Measurements from ENCODE around the gene USP31. TPM values are rescaled to one million over a fixed set of nuclear protein-coding genes. Genes with fewer than 3 reads are reported as not detected.

USP31 gene
- total RNA-seq, 4 donors from 2014 or later = 10.0 to 18.2 (median 13.2) TPM

- H3K27ac ChIP-seq = peak overlapping the region in 2 of 3 donors; percentile 28 to 65
- no peaks in the 10 kb centered on the region for H3K9me3 ChIP-seq
- whole genome bisulfite sequencing, 2 donors = 76 to 83% methylated on average over 1 of the region's 1 CpG
- no peak overlapping the region for H3K4me3 ChIP-seq (replicated peaks in 1 of 3)
- H3K4me1 ChIP-seq = peaks cover 0 to 3% of the 10 kb centered on the region in 2 donors
- no peaks in the 10 kb centered on the region for H3K27me3 ChIP-seq
- intact Hi-C loops (cut with DNase I) = no loop called here
- DNase-seq = no peak
- H3K36me3 ChIP-seq = no peaks in the 10 kb centered on the region
- TF ChIP-seq POLR2A (IDR thresholded peaks at IDR 0.05) (no peak), CTCF (IDR thresholded peaks at IDR 0.05) (no peak)
Observed at GRCh38 chr16:23131436-23131835, 17.8 kb downstream of the USP31 start.

GRCh38 chr16:23131036-23131435 is 18.2 kb downstream of the USP31 start:
- Histone ChIP-seq H3K36me3 (no peaks in the 10 kb centered on the region), H3K27ac (peak overlapping the region in 2 of 3 donors; percentile 28 to 65), H3K4me1 (peaks cover 0 to 3% of the 10 kb centered on the region in 2 donors), H3K27me3 (no peaks in the 10 kb centered on the region), H3K9me3 (no peaks in the 10 kb centered on the region), H3K4me3 (replicated peaks in 1 of 3) (no peak overlapping the region)
- no peak for DNase-seq
- WGBS, 2 donors = 64 to 66% methylated on average over 3 of the region's 3 CpGs
- no peak for TF ChIP-seq POLR2A (IDR thresholded peaks at IDR 0.05)
- no peak for TF ChIP-seq CTCF (IDR thresholded peaks at IDR 0.05)
- intact Hi-C loops (cut with DNase I) = no loop called here

- Histone ChIP-seq H3K27ac (no peak overlapping the region), H3K4me1 (peaks cover 0 to 15% of the 10 kb centered on the region in 2 donors), H3K27me3 (no peaks in the 10 kb centered on the region), H3K9me3 (no peaks in the 10 kb centered on the region), H3K36me3 (no peaks in the 10 kb centered on the region), H3K4me3 (replicated peaks in 1 of 3) (no peak overlapping the region)
- 71% methylated on average over 1 of the region's 1 CpG for WGBS, 2 donors
- intact Hi-C loops (cut with DNase I) = no loop called here
- TF ChIP-seq POLR2A (IDR thresholded peaks at IDR 0.05) = no peak
- no peak for TF ChIP-seq CTCF (IDR thresholded peaks at IDR 0.05)
- DNase-seq = no peak
Observed at GRCh38 chr16:23129686-23130085, 19.6 kb downstream of the USP31 start.

- Histone ChIP-seq H3K27ac (no peak overlapping the region), H3K4me1 (peaks cover 0 to 23% of the 10 kb centered on the region in 2 donors), H3K4me3 (replicated peaks in 1 of 3) (no peak overlapping the region), H3K36me3 (no peaks in the 10 kb centered on the region), H3K9me3 (no peaks in the 10 kb centered on the region), H3K27me3 (no peaks in the 10 kb centered on the region)
- intact Hi-C loops (cut with DNase I) = no loop called here
- no peak for DNase-seq
- no peak for TF ChIP-seq CTCF (IDR thresholded peaks at IDR 0.05)
- TF ChIP-seq POLR2A (IDR thresholded peaks at IDR 0.05) = no peak
- WGBS, 2 donors = 81 to 82% methylated on average over 5 of the region's 5 CpGs
Observed at GRCh38 chr16:23128056-23128455, 21.2 kb downstream of the USP31 start.

GRCh38 chr16:23125277-23125676 is 24.0 kb downstream of the USP31 start:
- Histone ChIP-seq H3K4me1 (peaks cover 0 to 19% of the 10 kb centered on the region in 2 donors), H3K9me3 (no peaks in the 10 kb centered on the region), H3K27me3 (no peaks in the 10 kb centered on the region), H3K4me3 (replicated peaks in 1 of 3) (no peak overlapping the region), H3K36me3 (no peaks in the 10 kb centered on the region), H3K27ac (no peak overlapping the region)
- 24 to 52% methylated on average over 2 of the region's 2 CpGs for WGBS, 2 donors
- DNase-seq = no peak
- no peak for TF ChIP-seq CTCF (IDR thresholded peaks at IDR 0.05)
- no peak for TF ChIP-seq POLR2A (IDR thresholded peaks at IDR 0.05)
- intact Hi-C loops (cut with DNase I) = no loop called here

Measured in thyroid gland (tissue), 4 donors.